Liver (tissue), 9 donors: Measurements from ENCODE around the gene GPR161. TPM values are rescaled to one million over a fixed set of nuclear protein-coding genes. Genes with fewer than 3 reads are reported as not detected.

Experiments used
- DNase-seq: peaks from one replicate; pipeline ENCODE4 v3.0.0-alpha.2; 2017; ENCODE audit warnings: low spot score
- H3K27ac ChIP-seq, 2 donors: one replicate each; pipeline ENCODE4 v1.7.0; 2013; ENCODE audit warnings: inconsistent platforms in 2 of 2, low read length in 2 of 2, control low read depth in 1 of 2, low read depth in 1 of 2, mild to moderate bottlenecking in 1 of 2
- H3K27me3 ChIP-seq, 4 donors: one replicate each; pipeline versions ENCODE4 v1.6.1 to v1.7.0; 2013; ENCODE audit warnings: low read length in 3 of 4, inconsistent platforms in 1 of 4, mild to moderate bottlenecking in 1 of 4, moderate library complexity in 1 of 4; ENCODE audit not compliant: control insufficient read depth in 4 of 4, insufficient read depth in 4 of 4
- H3K36me3 ChIP-seq, 4 donors: one replicate each; pipeline versions ENCODE4 v1.6.1 to v1.7.0; 2013; ENCODE audit warnings: low read length in 3 of 4, mild to moderate bottlenecking in 3 of 4, low read depth in 1 of 4, moderate library complexity in 1 of 4; ENCODE audit not compliant: control insufficient read depth in 4 of 4, insufficient read depth in 3 of 4
- H3K4me1 ChIP-seq, 4 donors: one replicate each; pipeline versions ENCODE4 v1.6.1 to v1.7.0; 2013; ENCODE audit warnings: low read length in 3 of 4, mild to moderate bottlenecking in 3 of 4, moderate library complexity in 1 of 4; ENCODE audit not compliant: control insufficient read depth in 4 of 4, insufficient read depth in 4 of 4
- H3K4me3 ChIP-seq, 3 donors: one replicate each; pipeline versions ENCODE4 v1.6.1 to v1.7.0; 2013; ENCODE audit warnings: low read length in 3 of 3, control low read depth in 1 of 3, low read depth in 1 of 3, mild to moderate bottlenecking in 1 of 3
- H3K9ac ChIP-seq, 2 donors: one replicate each; pipeline ENCODE4 v1.7.0; 2013; ENCODE audit warnings: low read length in 2 of 2, mild to moderate bottlenecking in 2 of 2, moderate library complexity in 2 of 2, control low read depth in 1 of 2, low read depth in 1 of 2
- H3K9me3 ChIP-seq, 4 donors: one replicate each; pipeline versions ENCODE4 v1.6.1 to v1.7.0; 2013; ENCODE audit warnings: low read length in 3 of 4; ENCODE audit not compliant: control insufficient read depth in 4 of 4
- CTCF ChIP-seq: fragments of 150-350 bp; IDR thresholded peaks from 2 replicates; pipeline ENCODE4 v1.5.1; 2017; ENCODE audit warnings: improper control_type of control experiment, low read depth, low read length; ENCODE audit not compliant: missing input control
- EGR1 ChIP-seq, 2 donors: IDR thresholded peaks; 2 replicates each; pipeline ENCODE4 v1.6.1; 2016 to 2018; ENCODE audit warnings: antibody characterized with exemption in 2 of 2, low read depth in 2 of 2
- GABPA ChIP-seq, 2 donors: IDR thresholded peaks in 1 of 2; conservative IDR thresholded peaks in 1 of 2; 2 replicates each; pipeline ENCODE4 v1.6.1; 2016; ENCODE audit warnings: antibody characterized with exemption in 2 of 2, mild to moderate bottlenecking in 1 of 2, moderate library complexity in 1 of 2
- HNF4A ChIP-seq, 2 donors: conservative IDR thresholded peaks; 2 replicates each; pipeline ENCODE4 v1.6.1; 2016; ENCODE audit warnings: antibody characterized with exemption in 2 of 2, mild to moderate bottlenecking in 2 of 2
- HNF4G ChIP-seq: IDR thresholded peaks from 2 replicates; pipeline ENCODE4 v1.6.1; 2016; ENCODE audit warnings: antibody characterized with exemption
- JUND ChIP-seq, 2 donors: IDR thresholded peaks; 2 replicates each; pipeline ENCODE4 v1.6.1; 2016; ENCODE audit warnings: antibody characterized with exemption in 2 of 2
- NR2F2 ChIP-seq: IDR thresholded peaks from 2 replicates; pipeline ENCODE4 v1.6.1; 2016; ENCODE audit warnings: antibody characterized with exemption
- REST ChIP-seq: IDR thresholded peaks from 2 replicates; pipeline ENCODE4 v1.6.1; 2016; ENCODE audit warnings: antibody characterized with exemption, mild to moderate bottlenecking
- RXRA ChIP-seq, 2 donors: IDR thresholded peaks; 2 replicates each; pipeline ENCODE4 v1.6.1; 2017 to 2018; ENCODE audit warnings: antibody characterized with exemption in 2 of 2, mild to moderate bottlenecking in 1 of 2
- SP1 ChIP-seq: IDR thresholded peaks from 2 replicates; pipeline ENCODE4 v1.6.1; 2018; ENCODE audit warnings: antibody characterized with exemption, mild to moderate bottlenecking
- TAF1 ChIP-seq: conservative IDR thresholded peaks from 2 replicates; pipeline ENCODE4 v1.6.1; 2016; ENCODE audit warnings: antibody characterized with exemption, mild to moderate bottlenecking
- YY1 ChIP-seq: IDR thresholded peaks from 2 replicates; pipeline ENCODE4 v1.6.1; 2016; ENCODE audit warnings: antibody characterized with exemption, mild to moderate bottlenecking
- WGBS: extraction: QIAGEN DNeasy Blood & Tissue Kit; methylation state at CpG from one replicate; pipeline ENCODE4 v1.1.7; 2013; 5-methylcytosine and 5-hydroxymethylcytosine counted together
- polyA plus RNA-seq, 2 donors: library from polyadenylated mRNA; stranded (reverse) in 1 of 2; unstranded in 1 of 2; fragments of 200-250 nt in 1 of 2; fragments of >200 nt in 1 of 2; fragmentation: Nextera tagmentation in 1 of 2; extraction: Ambion mirVana in 1 of 2; gene quantifications; one replicate each; pipeline versions ENCODE4 v1.2.1 to v1.2.3, GENCODE V29; 2013 to 2015
- total RNA-seq, 2 donors: library from RNA; depleted of rRNA; stranded (reverse); fragments of >200 nt; gene quantifications; one replicate each; pipeline ENCODE4 v1.2.3, GENCODE V29; 2014
- TF ChIP-seq, protein P1 (sequence below): IDR thresholded peaks from 2 replicates; pipeline ENCODE4 v1.6.1; 2016; ENCODE audit warnings: antibody characterized with exemption
- donor health status: healthy.
- donor health status: healthy.
- donor health status: healthy.
- donor health status: healthy.
- donor health status: healthy.

GPR161 gene
- total and polyA plus RNA-seq, 4 donors: 0.33 to 1.1 (median 0.73) TPM

DNA sequence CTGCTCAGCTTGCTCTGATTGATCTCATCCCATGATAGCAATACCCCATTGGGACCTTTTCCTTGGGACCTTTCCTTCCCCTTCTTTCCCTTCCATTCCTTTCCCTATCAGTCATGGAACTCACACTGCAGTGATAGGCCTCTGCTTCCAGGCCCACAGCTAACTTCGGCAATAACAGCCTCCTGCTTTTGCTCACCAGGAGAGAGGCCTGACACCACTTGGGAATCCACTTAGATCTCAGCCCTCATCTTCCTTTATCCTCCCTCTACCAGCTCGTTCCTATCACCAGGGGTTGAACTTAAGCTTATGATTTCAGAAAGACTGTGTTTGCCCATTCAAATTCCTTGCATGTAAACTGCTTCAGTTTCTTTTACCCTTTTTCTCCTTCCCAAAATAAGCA is 31.1 kb upstream of the GPR161 start (continued):
- no peak for TF ChIP-seq RXRA (IDR thresholded peaks at IDR 0.05)

GRCh38 chr1:168164771-168165170 is 28.0 kb upstream of the GPR161 start:
- Histone ChIP-seq H3K9ac (no peak overlapping the region), H3K27ac (no peak overlapping the region), H3K9me3 (peaks cover 0 to 1% (median 0%) of the 10 kb centered on the region in 4 donors), H3K36me3 (no peaks in the 10 kb centered on the region), H3K4me3 (no peak overlapping the region), H3K4me1 (no peaks in the 10 kb centered on the region), H3K27me3 (no peaks in the 10 kb centered on the region)
- 86% methylated on average over 3 of the region's 3 CpGs for WGBS
- no peak for TF ChIP-seq CTCF
- TF ChIP-seq, protein P1, sequence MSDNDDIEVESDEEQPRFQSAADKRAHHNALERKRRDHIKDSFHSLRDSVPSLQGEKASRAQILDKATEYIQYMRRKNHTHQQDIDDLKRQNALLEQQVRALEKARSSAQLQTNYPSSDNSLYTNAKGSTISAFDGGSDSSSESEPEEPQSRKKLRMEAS: no peak
- no peak for TF ChIP-seq NR2F2
- TF ChIP-seq RXRA (IDR thresholded peaks at IDR 0.05): no peak
- no peak for TF ChIP-seq HNF4G
- TF ChIP-seq REST: no peak
- no peak for TF ChIP-seq EGR1 (IDR thresholded peaks at IDR 0.05; ENCODE audit: low read depth in 2 of 2)
- no peak for TF ChIP-seq GABPA (IDR thresholded peaks at IDR 0.05 in 1 of 2, conservative IDR thresholded peaks at IDR 0.05 in 1 of 2)
- TF ChIP-seq YY1: no peak
- no peak for TF ChIP-seq HNF4A (conservative IDR thresholded peaks at IDR 0.05)
- TF ChIP-seq SP1: no peak
- DNase-seq: no peak

- Histone ChIP-seq H3K4me3 (no peak overlapping the region), H3K27me3 (no peaks in the 10 kb centered on the region), H3K36me3 (no peaks in the 10 kb centered on the region), H3K9ac (no peak overlapping the region), H3K27ac (no peak overlapping the region), H3K4me1 (no peaks in the 10 kb centered on the region), H3K9me3 (peaks cover 0 to 1% (median 0%) of the 10 kb centered on the region in 4 donors)
- WGBS: 69% methylated on average over 3 of the region's 3 CpGs
- TF ChIP-seq CTCF (no peak), JUND (IDR thresholded peaks at IDR 0.05) (no peak), EGR1 (IDR thresholded peaks at IDR 0.05; ENCODE audit: low read depth in 2 of 2) (no peak), TAF1 (no peak), HNF4G (no peak)
- no peak for DNase-seq
Observed at GRCh38 chr1:168163670-168164069, 26.9 kb upstream of the GPR161 start.
